Measurements from ENCODE around the gene GBP3.

DNA sequence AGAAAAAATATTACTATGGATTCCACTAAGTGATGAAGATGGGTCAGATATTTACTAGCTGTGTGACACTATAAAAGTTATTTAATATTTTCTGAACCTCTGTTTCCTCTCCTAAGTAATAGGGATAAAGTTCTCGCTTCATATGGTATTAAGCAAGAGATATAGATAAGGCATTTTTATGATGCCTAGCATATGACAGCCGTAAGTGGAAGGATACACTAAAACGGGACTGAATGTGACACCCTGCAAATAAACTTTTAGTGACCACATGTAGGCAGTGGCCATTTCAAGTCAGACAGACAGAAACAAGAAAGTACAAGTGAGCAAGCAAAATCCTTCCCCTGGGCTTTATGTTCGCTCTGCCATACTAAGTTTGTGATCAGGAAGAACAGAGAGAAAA, 14.2 kb downstream of the GBP3 start:
- TF ChIP-seq ZNF8 (CRISPR knock-in tag; IDR thresholded peaks at IDR 0.05) (no peak), ZFP30 (CRISPR knock-in tag; IDR thresholded peaks at IDR 0.05) (no peak), TCF4 (CRISPR knock-in tag; IDR thresholded peaks at IDR 0.05; ENCODE audit: borderline replicate concordance) (no peak), ZFP3 (CRISPR knock-in tag; IDR thresholded peaks at IDR 0.05) (no peak), ZNF565 (CRISPR knock-in tag; conservative IDR thresholded peaks at IDR 0.05; ENCODE audit: low read depth) (no peak), ISL1 (CRISPR knock-in tag; IDR thresholded peaks at IDR 0.05) (no peak)
- TF ChIP-seq, protein P1, sequence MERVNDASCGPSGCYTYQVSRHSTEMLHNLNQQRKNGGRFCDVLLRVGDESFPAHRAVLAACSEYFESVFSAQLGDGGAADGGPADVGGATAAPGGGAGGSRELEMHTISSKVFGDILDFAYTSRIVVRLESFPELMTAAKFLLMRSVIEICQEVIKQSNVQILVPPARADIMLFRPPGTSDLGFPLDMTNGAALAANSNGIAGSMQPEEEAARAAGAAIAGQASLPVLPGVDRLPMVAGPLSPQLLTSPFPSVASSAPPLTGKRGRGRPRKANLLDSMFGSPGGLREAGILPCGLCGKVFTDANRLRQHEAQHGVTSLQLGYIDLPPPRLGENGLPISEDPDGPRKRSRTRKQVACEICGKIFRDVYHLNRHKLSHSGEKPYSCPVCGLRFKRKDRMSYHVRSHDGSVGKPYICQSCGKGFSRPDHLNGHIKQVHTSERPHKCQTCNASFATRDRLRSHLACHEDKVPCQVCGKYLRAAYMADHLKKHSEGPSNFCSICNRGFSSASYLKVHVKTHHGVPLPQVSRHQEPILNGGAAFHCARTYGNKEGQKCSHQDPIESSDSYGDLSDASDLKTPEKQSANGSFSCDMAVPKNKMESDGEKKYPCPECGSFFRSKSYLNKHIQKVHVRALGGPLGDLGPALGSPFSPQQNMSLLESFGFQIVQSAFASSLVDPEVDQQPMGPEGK (CRISPR knock-in tag; IDR thresholded peaks at IDR 0.05; ENCODE audit: borderline replicate concordance) = no peak
- TF ChIP-seq, protein P2, sequence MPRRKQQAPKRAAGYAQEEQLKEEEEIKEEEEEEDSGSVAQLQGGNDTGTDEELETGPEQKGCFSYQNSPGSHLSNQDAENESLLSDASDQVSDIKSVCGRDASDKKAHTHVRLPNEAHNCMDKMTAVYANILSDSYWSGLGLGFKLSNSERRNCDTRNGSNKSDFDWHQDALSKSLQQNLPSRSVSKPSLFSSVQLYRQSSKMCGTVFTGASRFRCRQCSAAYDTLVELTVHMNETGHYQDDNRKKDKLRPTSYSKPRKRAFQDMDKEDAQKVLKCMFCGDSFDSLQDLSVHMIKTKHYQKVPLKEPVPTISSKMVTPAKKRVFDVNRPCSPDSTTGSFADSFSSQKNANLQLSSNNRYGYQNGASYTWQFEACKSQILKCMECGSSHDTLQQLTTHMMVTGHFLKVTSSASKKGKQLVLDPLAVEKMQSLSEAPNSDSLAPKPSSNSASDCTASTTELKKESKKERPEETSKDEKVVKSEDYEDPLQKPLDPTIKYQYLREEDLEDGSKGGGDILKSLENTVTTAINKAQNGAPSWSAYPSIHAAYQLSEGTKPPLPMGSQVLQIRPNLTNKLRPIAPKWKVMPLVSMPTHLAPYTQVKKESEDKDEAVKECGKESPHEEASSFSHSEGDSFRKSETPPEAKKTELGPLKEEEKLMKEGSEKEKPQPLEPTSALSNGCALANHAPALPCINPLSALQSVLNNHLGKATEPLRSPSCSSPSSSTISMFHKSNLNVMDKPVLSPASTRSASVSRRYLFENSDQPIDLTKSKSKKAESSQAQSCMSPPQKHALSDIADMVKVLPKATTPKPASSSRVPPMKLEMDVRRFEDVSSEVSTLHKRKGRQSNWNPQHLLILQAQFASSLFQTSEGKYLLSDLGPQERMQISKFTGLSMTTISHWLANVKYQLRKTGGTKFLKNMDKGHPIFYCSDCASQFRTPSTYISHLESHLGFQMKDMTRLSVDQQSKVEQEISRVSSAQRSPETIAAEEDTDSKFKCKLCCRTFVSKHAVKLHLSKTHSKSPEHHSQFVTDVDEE (CRISPR knock-in tag; IDR thresholded peaks at IDR 0.05) = no peak
- TF ChIP-seq, protein P3, sequence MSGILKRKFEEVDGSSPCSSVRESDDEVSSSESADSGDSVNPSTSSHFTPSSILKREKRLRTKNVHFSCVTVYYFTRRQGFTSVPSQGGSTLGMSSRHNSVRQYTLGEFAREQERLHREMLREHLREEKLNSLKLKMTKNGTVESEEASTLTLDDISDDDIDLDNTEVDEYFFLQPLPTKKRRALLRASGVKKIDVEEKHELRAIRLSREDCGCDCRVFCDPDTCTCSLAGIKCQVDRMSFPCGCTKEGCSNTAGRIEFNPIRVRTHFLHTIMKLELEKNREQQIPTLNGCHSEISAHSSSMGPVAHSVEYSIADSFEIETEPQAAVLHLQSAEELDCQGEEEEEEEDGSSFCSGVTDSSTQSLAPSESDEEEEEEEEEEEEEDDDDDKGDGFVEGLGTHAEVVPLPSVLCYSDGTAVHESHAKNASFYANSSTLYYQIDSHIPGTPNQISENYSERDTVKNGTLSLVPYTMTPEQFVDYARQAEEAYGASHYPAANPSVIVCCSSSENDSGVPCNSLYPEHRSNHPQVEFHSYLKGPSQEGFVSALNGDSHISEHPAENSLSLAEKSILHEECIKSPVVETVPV (CRISPR knock-in tag; IDR thresholded peaks at IDR 0.05) = no peak

All from SK-N-SH treated with all-trans-retinoic acid at 6 μM for 48 hours (cell line).